BJ (cell line): ENCODE data around the gene ASCC3. TPM values are rescaled to one million over a fixed set of nuclear protein-coding genes. Genes with fewer than 3 reads are reported as not detected.
A peak's percentile ranks its signal among the peaks of the same experiment; 100 is the strongest.

Source experiments
- CTCF ChIA-PET: fragments of 350-600 bp; formaldehyde crosslinking; extraction: SDS; loops from one replicate; lab custom pipeline; 2021; ENCODE audit warnings: antibody characterized with exemption, inconsistent platforms; lab: Yijun Ruan, JAX
- POLR2A ChIA-PET: fragments of 300-600 bp; sonication (Branson Sonifier 250); formaldehyde crosslinking; extraction: SDS; loops from one replicate; lab custom pipeline; 2021; ENCODE audit warnings: antibody characterized with exemption; lab: Charles Lee
- DNase-seq: peaks from one replicate; pipeline ENCODE4 v3.0.0-alpha.2; 2011; ENCODE audit warnings: low read depth
- H3K27me3 ChIP-seq: 2 replicates; pipeline ENCODE4 v1.6.0; 2011; ENCODE audit warnings: low read length; ENCODE audit not compliant: control insufficient read depth, insufficient read depth
- H3K36me3 ChIP-seq: 2 replicates; pipeline ENCODE4 v1.5.1; 2011; ENCODE audit warnings: low read length; ENCODE audit not compliant: control insufficient read depth, insufficient read depth
- H3K4me3 ChIP-seq: 2 replicates; pipeline ENCODE4 v1.5.1; 2011; ENCODE audit warnings: low read depth, mild to moderate bottlenecking, control low read depth, low read length
- polyA plus RNA-seq: library from polyadenylated mRNA; depleted of rRNA; stranded (reverse); fragments of >200 nt; gene quantifications from 2 replicates; pipeline ENCODE4 v1.2.3, GENCODE V29; 2011
- TF ChIP-seq, protein P1 (sequence below): IDR thresholded peaks from 2 replicates; pipeline ENCODE4 v1.5.1; 2011; ENCODE audit warnings: low read depth, mild to moderate bottlenecking, control low read depth, inconsistent platforms, low read length, moderate library complexity; ENCODE audit not compliant: insufficient read depth

Gene ASCC3
- polyA plus RNA-seq, 1 experiment: 30.4 TPM

DNA sequence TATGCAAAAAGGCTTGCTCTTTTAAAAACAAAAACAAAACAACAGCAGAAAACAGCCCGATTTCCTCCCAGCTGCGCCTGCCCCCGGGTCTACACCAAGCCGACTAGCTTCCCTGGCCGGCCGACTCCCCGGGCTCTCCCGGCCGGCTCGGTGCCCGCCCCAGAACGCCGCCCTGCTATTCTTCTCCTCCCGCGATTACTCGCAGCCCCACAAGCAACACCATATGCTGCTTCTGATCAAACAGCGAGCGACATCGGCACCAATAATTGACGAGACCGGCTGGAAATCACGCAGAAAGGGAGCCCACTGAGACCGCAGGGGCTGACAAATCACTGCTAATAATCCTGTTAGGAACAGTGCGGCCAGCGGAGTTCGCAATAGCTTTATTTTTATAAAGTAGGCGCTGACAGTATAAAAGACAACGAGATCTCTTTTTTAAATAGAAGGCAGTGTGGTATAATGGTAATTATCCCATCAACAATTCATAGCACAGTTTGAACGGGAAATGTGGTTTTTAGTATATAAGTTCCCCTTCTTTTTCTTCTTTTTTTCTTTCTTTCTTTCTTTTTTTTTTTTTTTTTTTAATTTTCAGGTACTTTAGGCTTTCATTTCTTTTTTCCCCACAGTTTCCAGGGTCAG is 419.7 kb downstream of the ASCC3 start:
- Histone ChIP-seq H3K4me3 (peak overlapping the region; percentile 74), H3K36me3 (peaks cover 10% of the 10 kb centered on the region), H3K27me3 (no peaks in the 10 kb centered on the region)
- ChIA-PET CTCF (interaction anchor here (0.6 to 11.7 kb wide), 18 partner anchors 13 to 459 kb away, joined by 3 to 161 read pairs (median 5); no protein-coding TSS in a partner anchor), POLR2A (interaction anchor here (1.3 kb wide), 1 partner anchor 284 kb away, joined by 7 read pairs; no protein-coding TSS in a partner anchor)
- DNase-seq: no peak
- TF ChIP-seq, protein P1, sequence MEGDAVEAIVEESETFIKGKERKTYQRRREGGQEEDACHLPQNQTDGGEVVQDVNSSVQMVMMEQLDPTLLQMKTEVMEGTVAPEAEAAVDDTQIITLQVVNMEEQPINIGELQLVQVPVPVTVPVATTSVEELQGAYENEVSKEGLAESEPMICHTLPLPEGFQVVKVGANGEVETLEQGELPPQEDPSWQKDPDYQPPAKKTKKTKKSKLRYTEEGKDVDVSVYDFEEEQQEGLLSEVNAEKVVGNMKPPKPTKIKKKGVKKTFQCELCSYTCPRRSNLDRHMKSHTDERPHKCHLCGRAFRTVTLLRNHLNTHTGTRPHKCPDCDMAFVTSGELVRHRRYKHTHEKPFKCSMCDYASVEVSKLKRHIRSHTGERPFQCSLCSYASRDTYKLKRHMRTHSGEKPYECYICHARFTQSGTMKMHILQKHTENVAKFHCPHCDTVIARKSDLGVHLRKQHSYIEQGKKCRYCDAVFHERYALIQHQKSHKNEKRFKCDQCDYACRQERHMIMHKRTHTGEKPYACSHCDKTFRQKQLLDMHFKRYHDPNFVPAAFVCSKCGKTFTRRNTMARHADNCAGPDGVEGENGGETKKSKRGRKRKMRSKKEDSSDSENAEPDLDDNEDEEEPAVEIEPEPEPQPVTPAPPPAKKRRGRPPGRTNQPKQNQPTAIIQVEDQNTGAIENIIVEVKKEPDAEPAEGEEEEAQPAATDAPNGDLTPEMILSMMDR: no peak

DNA sequence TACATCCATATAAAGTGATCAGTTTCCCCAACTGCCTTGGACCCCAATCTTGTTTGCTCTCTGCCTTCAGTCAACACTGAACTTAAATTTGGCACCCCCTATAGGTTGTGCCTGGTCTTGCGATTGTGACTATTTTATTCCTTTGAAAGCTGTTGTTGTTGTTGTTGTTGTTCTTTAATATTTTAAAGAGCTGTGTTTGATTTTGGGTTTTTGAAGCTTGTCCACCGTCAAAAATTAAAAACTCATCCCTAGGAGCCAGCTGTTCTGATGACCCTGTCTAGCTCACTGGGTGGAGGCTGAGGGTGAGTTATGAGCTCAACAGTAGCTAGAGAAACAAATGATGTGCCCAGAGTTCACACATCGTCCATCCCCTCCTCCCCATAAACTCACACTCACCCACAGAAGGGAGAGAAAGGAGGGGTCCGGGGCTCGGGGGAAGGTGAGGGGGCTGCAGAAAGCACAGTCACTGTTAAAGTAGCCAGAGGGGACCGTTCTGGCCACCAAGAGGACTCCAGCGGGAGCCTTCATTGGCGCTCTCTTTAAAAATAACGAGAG is 420.4 kb downstream of the ASCC3 start:
- H3K27me3 ChIP-seq: no peaks in the 10 kb centered on the region
- peak overlapping the region; percentile 74 for H3K4me3 ChIP-seq
- DNase-seq: no peak
- CTCF ChIA-PET: interaction anchor here (0.6 to 11.7 kb wide), 26 partner anchors 12 to 599 kb away, joined by 3 to 161 read pairs (median 3); no protein-coding TSS in a partner anchor
- peaks cover 10% of the 10 kb centered on the region for H3K36me3 ChIP-seq
- POLR2A ChIA-PET: interaction anchor here (1.3 kb wide), 1 partner anchor 284 kb away, joined by 7 read pairs; no protein-coding TSS in a partner anchor
- TF ChIP-seq, protein P1: peak; percentile 81

DNA sequence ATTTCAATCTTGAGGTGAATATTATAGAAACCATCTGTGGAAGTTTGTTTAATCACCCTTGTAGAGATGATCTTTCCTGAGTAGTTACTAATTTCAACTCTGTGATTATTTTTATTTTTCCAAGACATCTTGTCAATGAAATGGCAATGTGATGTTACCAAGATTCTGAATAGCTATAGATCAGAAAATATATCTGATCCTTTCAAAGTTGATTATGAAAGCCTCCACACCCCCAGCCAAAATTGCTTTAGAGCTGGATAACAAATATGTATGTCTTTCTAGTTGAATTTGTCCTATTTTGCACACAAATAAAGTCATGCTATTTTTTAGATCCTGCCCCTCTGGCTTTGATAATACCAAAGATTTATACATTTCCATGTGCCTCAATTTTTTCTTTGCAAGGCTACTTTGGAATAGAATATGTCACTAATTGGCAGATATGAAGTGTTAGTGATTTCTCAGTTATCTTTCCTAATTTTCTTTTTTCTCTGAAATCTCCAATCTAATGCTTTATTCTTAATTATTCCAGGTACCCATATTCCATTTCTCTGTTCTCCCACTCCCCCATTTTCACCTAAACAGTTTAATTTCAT is 421.4 kb downstream of the ASCC3 start:
- POLR2A ChIA-PET: interaction anchor here (1.3 kb wide), 1 partner anchor 282 kb away, joined by 7 read pairs; no protein-coding TSS in a partner anchor
- Histone ChIP-seq H3K27me3 (no peaks in the 10 kb centered on the region), H3K36me3 (peaks cover 10% of the 10 kb centered on the region), H3K4me3 (peak overlapping the region; percentile 74)
- CTCF ChIA-PET: interaction anchor here (0.5 to 11.7 kb wide), 16 partner anchors 11 to 591 kb away, joined by 3 to 161 read pairs (median 4); no protein-coding TSS in a partner anchor
- TF ChIP-seq, protein P1: no peak
- no peak for DNase-seq

- CTCF ChIA-PET: interaction anchor here (2.5 to 11.7 kb wide), 4 partner anchors 11 to 348 kb away, joined by 14 to 161 read pairs (median 33); no protein-coding TSS in a partner anchor
- POLR2A ChIA-PET: no interaction called here
- H3K36me3 ChIP-seq: peaks cover 10% of the 10 kb centered on the region
- no peak for DNase-seq
- H3K4me3 ChIP-seq: peak overlapping the region; percentile 74
- H3K27me3 ChIP-seq: no peaks in the 10 kb centered on the region
- TF ChIP-seq, protein P1: no peak
Measured at GRCh38 chr6:100458841-100459591, 422.1 kb downstream of the ASCC3 start.
